GM23338 (cell line): Measurements from ENCODE around the gene KATNAL1. TPM values are rescaled to one million over a fixed set of nuclear protein-coding genes. Genes with fewer than 3 reads are reported as not detected.
A peak's percentile ranks its signal among the peaks of the same experiment; 100 is the strongest.

Source experiments
- ATAC-seq: fragments of 200-7000 bp; cut with Tn5 transposase; 3 replicates; pipeline ENCODE4 v1.9.1; 2020
- DNase-seq: peaks from one replicate; pipeline ENCODE4 v3.0.0-alpha.2; 2015; ENCODE audit warnings: low spot score
- H2AFZ ChIP-seq: fragments of 200-600 bp; sonication (generic); 2 replicates; pipeline ENCODE4 v1.8.0; 2016; ENCODE audit warnings: antibody characterized with exemption, mild to moderate bottlenecking, moderate library complexity
- H3F3A ChIP-seq: fragments of 200-600 bp; sonication (generic); replicated peaks from 2 replicates; pipeline ENCODE4 v1.8.0; 2017; ENCODE audit warnings: antibody characterized with exemption, mixed run types, low read depth
- H3K27ac ChIP-seq: fragments of 200-600 bp; sonication (generic); 2 replicates; pipeline ENCODE4 v1.6.1; 2016; ENCODE audit warnings: low read depth
- H3K27me3 ChIP-seq: fragments of 200-600 bp; sonication (generic); 2 replicates; pipeline ENCODE4 v1.8.0; 2016; ENCODE audit warnings: mild to moderate bottlenecking, mixed run types, moderate library complexity; ENCODE audit not compliant: insufficient read depth
- H3K36me3 ChIP-seq: fragments of 200-600 bp; sonication (generic); 2 replicates; pipeline ENCODE4 v1.8.0; 2016; ENCODE audit warnings: mild to moderate bottlenecking; ENCODE audit not compliant: insufficient read depth
- H3K4me1 ChIP-seq: fragments of 200-600 bp; sonication (generic); 2 replicates; pipeline ENCODE4 v1.8.0; 2016; ENCODE audit warnings: mild to moderate bottlenecking, moderate library complexity; ENCODE audit not compliant: insufficient read depth
- H3K4me2 ChIP-seq: fragments of 200-600 bp; sonication (generic); 2 replicates; pipeline ENCODE4 v1.7.1; 2017; ENCODE audit warnings: mixed run types
- H3K4me3 ChIP-seq: fragments of 200-600 bp; sonication (generic); 2 replicates; pipeline ENCODE4 v1.6.1; 2016; ENCODE audit warnings: mixed run types
- H3K79me2 ChIP-seq: fragments of 200-600 bp; sonication (generic); replicated peaks from 2 replicates; pipeline ENCODE4 v1.8.0; 2017; ENCODE audit warnings: mild to moderate bottlenecking; ENCODE audit not compliant: insufficient read depth
- H3K9me2 ChIP-seq: fragments of 200-600 bp; sonication (generic); 2 replicates; pipeline ENCODE4 v1.8.0; 2017; ENCODE audit not compliant: insufficient read depth
- H4K20me1 ChIP-seq: fragments of 200-600 bp; sonication (generic); replicated peaks from 2 replicates; pipeline ENCODE4 v1.8.0; 2017; ENCODE audit warnings: mild to moderate bottlenecking; ENCODE audit not compliant: insufficient read depth
- H3K27ac Mint-ChIP-seq: 2 replicates; pipeline ENCODE4 v1.8.0; 2020; ENCODE audit warnings: inconsistent platforms, mild to moderate bottlenecking, moderate library complexity, mixed read lengths
- H3K27me3 Mint-ChIP-seq: 3 replicates; pipeline ENCODE4 v1.8.0; 2022; ENCODE audit warnings: low read depth, mild to moderate bottlenecking, moderate library complexity, mixed read lengths, inconsistent platforms; ENCODE audit not compliant: insufficient read depth, poor library complexity
- H3K36me3 Mint-ChIP-seq: 3 replicates; pipeline ENCODE4 v1.8.0; 2021; ENCODE audit warnings: low read depth, mild to moderate bottlenecking, inconsistent platforms, moderate library complexity, mixed read lengths
- H3K4me1 Mint-ChIP-seq: 3 replicates; pipeline ENCODE4 v1.8.0; 2020; ENCODE audit warnings: mild to moderate bottlenecking, inconsistent platforms, mixed read lengths
- H3K4me3 Mint-ChIP-seq: 3 replicates; pipeline ENCODE4 v1.8.0; 2021; ENCODE audit warnings: moderate library complexity, mild to moderate bottlenecking, inconsistent platforms, mixed read lengths
- H3K9me3 Mint-ChIP-seq: 3 replicates; pipeline ENCODE4 v1.8.0; 2020; ENCODE audit warnings: moderate library complexity, mild to moderate bottlenecking, inconsistent platforms, mixed read lengths
- POLR2AphosphoS5 ChIP-seq: IDR thresholded peaks from 2 replicates; pipeline ENCODE4 v1.6.1; 2016; ENCODE audit warnings: antibody characterized with exemption, low read depth
- polyA plus RNA-seq: library from polyadenylated mRNA; unstranded; fragments of >200 nt; fragmentation: Nextera tagmentation; extraction: Ambion mirVana; gene quantifications from 2 replicates; pipeline ENCODE4 v1.2.1, GENCODE V29; 2016
- total RNA-seq: library from RNA; depleted of rRNA; stranded (reverse); fragments of >200 nt; shearing (Covaris generic); gene quantifications from 2 replicates; pipeline ENCODE4 v1.2.3, GENCODE V29; 2014
- TF ChIP-seq, protein P1 (sequence below): fragments of 250-450 bp; sonication (Bioruptor Pico); IDR thresholded peaks from 2 replicates; pipeline ENCODE4 v1.5.0; 2020; ENCODE audit warnings: mild to moderate bottlenecking, moderate library complexity
- TF ChIP-seq, protein P2 (sequence below), 2 experiments: fragments of 200-600 bp in 1 of 2; sonication (generic) in 1 of 2; conservative IDR thresholded peaks; 2 replicates each; pipeline versions ENCODE4 v1.5.1 to v1.6.1; 2016 to 2017; ENCODE audit warnings: antibody characterized with exemption in 2 of 2, low read depth in 2 of 2, mild to moderate bottlenecking in 2 of 2, moderate library complexity in 1 of 2
- TF ChIP-seq, protein P3 (sequence below): IDR thresholded peaks from one replicate; pipeline ENCODE4 v1.6.1; 2018; ENCODE audit warnings: antibody characterized with exemption; ENCODE audit not compliant: unreplicated experiment

KATNAL1 gene
- total and polyA plus RNA-seq, 2 experiments from 2014 or later, result 6.1 to 11.5 TPM

DNA sequence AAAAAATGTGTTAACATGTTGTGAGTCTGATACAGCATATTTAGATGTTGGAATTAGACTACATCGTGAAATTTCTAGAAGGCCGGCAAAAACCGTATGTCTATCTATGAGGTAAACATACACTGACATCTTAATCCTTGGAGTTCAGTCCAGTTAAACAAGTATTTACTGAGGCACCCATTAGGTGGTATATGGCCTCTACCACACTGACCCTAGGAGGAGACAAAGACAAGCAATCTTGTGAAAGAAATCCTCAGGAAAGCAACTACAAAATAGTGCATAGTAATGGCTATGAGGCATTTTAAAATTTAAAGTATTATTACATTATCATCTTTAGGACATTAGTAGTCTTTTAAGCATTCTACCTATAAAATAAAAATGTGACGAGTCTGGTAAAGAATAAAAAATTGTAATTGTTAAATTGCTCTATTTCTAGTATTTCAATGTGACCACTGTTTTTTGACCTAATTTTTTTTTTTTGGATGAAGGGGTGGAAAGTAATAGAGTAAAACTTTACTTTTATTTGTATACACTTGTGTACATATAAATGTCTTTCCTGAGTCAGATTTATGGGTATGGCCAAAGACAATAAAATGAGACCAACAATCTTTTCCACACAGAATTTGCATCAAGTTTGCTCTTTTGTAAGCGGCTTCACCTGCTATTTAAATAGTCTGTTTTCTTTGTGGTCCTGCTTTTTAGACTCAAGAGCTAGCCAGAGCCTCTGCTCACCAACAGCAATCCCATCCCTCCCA, 50.5 kb downstream of the KATNAL1 start:
- TF ChIP-seq, protein P1, sequence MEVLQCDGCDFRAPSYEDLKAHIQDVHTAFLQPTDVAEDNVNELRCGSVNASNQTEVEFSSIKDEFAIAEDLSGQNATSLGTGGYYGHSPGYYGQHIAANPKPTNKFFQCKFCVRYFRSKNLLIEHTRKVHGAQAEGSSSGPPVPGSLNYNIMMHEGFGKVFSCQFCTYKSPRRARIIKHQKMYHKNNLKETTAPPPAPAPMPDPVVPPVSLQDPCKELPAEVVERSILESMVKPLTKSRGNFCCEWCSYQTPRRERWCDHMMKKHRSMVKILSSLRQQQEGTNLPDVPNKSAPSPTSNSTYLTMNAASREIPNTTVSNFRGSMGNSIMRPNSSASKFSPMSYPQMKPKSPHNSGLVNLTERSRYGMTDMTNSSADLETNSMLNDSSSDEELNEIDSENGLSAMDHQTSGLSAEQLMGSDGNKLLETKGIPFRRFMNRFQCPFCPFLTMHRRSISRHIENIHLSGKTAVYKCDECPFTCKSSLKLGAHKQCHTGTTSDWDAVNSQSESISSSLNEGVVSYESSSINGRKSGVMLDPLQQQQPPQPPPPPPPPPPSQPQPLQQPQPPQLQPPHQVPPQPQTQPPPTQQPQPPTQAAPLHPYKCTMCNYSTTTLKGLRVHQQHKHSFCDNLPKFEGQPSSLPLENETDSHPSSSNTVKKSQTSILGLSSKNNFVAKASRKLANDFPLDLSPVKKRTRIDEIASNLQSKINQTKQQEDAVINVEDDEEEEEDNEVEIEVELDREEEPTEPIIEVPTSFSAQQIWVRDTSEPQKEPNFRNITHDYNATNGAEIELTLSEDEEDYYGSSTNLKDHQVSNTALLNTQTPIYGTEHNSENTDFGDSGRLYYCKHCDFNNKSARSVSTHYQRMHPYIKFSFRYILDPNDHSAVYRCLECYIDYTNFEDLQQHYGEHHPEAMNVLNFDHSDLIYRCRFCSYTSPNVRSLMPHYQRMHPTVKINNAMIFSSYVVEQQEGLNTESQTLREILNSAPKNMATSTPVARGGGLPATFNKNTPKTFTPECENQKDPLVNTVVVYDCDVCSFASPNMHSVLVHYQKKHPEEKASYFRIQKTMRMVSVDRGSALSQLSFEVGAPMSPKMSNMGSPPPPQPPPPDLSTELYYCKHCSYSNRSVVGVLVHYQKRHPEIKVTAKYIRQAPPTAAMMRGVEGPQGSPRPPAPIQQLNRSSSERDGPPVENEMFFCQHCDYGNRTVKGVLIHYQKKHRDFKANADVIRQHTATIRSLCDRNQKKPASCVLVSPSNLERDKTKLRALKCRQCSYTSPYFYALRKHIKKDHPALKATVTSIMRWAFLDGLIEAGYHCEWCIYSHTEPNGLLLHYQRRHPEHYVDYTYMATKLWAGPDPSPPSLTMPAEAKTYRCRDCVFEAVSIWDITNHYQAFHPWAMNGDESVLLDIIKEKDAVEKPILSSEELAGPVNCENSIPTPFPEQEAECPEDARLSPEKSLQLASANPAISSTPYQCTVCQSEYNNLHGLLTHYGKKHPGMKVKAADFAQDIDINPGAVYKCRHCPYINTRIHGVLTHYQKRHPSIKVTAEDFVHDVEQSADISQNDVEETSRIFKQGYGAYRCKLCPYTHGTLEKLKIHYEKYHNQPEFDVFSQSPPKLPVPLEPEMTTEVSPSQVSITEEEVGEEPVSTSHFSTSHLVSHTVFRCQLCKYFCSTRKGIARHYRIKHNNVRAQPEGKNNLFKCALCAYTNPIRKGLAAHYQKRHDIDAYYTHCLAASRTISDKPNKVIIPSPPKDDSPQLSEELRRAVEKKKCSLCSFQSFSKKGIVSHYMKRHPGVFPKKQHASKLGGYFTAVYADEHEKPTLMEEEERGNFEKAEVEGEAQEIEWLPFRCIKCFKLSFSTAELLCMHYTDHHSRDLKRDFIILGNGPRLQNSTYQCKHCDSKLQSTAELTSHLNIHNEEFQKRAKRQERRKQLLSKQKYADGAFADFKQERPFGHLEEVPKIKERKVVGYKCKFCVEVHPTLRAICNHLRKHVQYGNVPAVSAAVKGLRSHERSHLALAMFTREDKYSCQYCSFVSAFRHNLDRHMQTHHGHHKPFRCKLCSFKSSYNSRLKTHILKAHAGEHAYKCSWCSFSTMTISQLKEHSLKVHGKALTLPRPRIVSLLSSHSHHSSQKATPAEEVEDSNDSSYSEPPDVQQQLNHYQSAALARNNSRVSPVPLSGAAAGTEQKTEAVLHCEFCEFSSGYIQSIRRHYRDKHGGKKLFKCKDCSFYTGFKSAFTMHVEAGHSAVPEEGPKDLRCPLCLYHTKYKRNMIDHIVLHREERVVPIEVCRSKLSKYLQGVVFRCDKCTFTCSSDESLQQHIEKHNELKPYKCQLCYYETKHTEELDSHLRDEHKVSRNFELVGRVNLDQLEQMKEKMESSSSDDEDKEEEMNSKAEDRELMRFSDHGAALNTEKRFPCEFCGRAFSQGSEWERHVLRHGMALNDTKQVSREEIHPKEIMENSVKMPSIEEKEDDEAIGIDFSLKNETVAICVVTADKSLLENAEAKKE (CRISPR knock-in tag), result no peak
- TF ChIP-seq, protein P2, sequence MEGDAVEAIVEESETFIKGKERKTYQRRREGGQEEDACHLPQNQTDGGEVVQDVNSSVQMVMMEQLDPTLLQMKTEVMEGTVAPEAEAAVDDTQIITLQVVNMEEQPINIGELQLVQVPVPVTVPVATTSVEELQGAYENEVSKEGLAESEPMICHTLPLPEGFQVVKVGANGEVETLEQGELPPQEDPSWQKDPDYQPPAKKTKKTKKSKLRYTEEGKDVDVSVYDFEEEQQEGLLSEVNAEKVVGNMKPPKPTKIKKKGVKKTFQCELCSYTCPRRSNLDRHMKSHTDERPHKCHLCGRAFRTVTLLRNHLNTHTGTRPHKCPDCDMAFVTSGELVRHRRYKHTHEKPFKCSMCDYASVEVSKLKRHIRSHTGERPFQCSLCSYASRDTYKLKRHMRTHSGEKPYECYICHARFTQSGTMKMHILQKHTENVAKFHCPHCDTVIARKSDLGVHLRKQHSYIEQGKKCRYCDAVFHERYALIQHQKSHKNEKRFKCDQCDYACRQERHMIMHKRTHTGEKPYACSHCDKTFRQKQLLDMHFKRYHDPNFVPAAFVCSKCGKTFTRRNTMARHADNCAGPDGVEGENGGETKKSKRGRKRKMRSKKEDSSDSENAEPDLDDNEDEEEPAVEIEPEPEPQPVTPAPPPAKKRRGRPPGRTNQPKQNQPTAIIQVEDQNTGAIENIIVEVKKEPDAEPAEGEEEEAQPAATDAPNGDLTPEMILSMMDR (conservative IDR thresholded peaks at IDR 0.05; ENCODE audit: low read depth in 2 of 2), result peak; percentile 10 to 40; a peak in 2 of 4 replicates
- TF ChIP-seq POLR2AphosphoS5, result no peak
- TF ChIP-seq, protein P3, sequence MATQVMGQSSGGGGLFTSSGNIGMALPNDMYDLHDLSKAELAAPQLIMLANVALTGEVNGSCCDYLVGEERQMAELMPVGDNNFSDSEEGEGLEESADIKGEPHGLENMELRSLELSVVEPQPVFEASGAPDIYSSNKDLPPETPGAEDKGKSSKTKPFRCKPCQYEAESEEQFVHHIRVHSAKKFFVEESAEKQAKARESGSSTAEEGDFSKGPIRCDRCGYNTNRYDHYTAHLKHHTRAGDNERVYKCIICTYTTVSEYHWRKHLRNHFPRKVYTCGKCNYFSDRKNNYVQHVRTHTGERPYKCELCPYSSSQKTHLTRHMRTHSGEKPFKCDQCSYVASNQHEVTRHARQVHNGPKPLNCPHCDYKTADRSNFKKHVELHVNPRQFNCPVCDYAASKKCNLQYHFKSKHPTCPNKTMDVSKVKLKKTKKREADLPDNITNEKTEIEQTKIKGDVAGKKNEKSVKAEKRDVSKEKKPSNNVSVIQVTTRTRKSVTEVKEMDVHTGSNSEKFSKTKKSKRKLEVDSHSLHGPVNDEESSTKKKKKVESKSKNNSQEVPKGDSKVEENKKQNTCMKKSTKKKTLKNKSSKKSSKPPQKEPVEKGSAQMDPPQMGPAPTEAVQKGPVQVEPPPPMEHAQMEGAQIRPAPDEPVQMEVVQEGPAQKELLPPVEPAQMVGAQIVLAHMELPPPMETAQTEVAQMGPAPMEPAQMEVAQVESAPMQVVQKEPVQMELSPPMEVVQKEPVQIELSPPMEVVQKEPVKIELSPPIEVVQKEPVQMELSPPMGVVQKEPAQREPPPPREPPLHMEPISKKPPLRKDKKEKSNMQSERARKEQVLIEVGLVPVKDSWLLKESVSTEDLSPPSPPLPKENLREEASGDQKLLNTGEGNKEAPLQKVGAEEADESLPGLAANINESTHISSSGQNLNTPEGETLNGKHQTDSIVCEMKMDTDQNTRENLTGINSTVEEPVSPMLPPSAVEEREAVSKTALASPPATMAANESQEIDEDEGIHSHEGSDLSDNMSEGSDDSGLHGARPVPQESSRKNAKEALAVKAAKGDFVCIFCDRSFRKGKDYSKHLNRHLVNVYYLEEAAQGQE, result no peak
- peak; percentile 11 for DNase-seq
- no peaks in the 10 kb centered on the region for H3K27me3 Mint-ChIP-seq
- H3K36me3 Mint-ChIP-seq, result peaks cover 15% of the 10 kb centered on the region; the same call in 2 of the 3 replicates
- no peak overlapping the region for H2AFZ ChIP-seq
- no peaks in the 10 kb centered on the region for H3F3A ChIP-seq
- no peak overlapping the region for H3K4me3 ChIP-seq
- peak; percentile 56 for ATAC-seq
- no peaks in the 10 kb centered on the region for H3K27me3 ChIP-seq
- H3K9me2 ChIP-seq, result no peaks in the 10 kb centered on the region
- peak overlapping the region; percentile 16; the same call in 1 of the 2 replicates for H3K4me2 ChIP-seq
- H3K27ac Mint-ChIP-seq, result peak overlapping the region; percentile 65
- H3K36me3 ChIP-seq, result no peaks in the 10 kb centered on the region; the same call in 1 of the 2 replicates
- no peak overlapping the region for H3K27ac ChIP-seq
- no peak overlapping the region for H3K4me3 Mint-ChIP-seq
- no peaks in the 10 kb centered on the region for H4K20me1 ChIP-seq
- peaks cover 13% of the 10 kb centered on the region for H3K9me3 Mint-ChIP-seq
- peaks cover 11% of the 10 kb centered on the region; the same call in 1 of the 2 replicates for H3K4me1 ChIP-seq
- H3K4me1 Mint-ChIP-seq, result peaks cover 11% of the 10 kb centered on the region; the same call in 2 of the 3 replicates
- 0 out of 2 replicates have a peak, but pooled peaks cover 6% of the 10 kb centered on the region for H3K79me2 ChIP-seq
